Subcutaneous preadipocyte (primary cell): ENCODE measurements around the gene RBM34. TPM values are rescaled to one million over a fixed set of nuclear protein-coding genes. Genes with fewer than 3 reads are reported as not detected.
A peak's percentile ranks its signal among the peaks of the same experiment; 100 is the strongest.

Experiments used
- small RNA-seq: library from RNA; depleted of rRNA; stranded (forward); fragments of <200 nt; gene quantifications from one replicate; pipeline ENCODE3, GENCODE V24; 2012
- total RNA-seq: library from RNA; depleted of rRNA; stranded (reverse); fragments of >200 nt; gene quantifications from 2 replicates; pipeline ENCODE4 v1.2.3, GENCODE V29; 2012

RBM34 gene, protein sequence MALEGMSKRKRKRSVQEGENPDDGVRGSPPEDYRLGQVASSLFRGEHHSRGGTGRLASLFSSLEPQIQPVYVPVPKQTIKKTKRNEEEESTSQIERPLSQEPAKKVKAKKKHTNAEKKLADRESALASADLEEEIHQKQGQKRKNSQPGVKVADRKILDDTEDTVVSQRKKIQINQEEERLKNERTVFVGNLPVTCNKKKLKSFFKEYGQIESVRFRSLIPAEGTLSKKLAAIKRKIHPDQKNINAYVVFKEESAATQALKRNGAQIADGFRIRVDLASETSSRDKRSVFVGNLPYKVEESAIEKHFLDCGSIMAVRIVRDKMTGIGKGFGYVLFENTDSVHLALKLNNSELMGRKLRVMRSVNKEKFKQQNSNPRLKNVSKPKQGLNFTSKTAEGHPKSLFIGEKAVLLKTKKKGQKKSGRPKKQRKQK
- 41.4 and 41.5 TPM in 2 replicates for total RNA-seq

DNA sequence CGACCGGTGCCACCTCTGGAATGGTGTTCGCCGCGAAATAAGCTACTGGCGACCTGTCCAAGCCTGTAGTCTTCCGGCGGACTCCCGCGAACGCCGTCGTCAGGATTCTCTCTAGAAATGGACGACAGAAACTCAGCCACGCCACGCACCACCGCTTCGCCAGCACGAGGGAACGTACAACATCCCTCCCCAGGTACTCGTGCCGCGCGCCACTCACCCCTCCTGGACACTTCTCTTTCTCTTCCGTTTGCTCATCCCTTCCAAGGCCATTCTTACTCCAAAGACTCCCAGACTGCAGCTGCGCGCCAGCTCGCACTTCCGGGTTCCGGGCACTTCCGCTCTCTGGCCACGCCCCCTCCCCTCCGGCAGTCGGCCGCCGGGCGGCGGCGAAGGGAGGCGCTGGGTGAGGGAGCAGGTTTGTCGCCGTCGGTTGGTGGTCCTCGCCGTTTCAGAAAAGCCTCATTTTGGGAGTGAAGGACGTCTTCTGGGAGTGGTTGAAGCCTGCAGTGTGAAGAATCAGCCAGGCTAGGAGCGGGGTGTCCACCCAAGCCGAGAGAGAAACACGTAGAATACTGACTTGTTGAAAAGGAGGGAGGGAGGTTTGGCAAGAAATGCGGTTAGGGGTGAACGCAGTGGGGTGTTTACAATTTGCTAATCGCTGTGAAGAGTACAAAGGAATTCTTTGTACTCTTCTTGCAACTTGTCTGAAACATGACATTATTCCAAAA is at the start of gene RBM34:
Gene RBM34 (minus strand): TSS at position 294 of the 728 bp plus-strand sequence. CDS start 24 bp downstream, at position 270.

DNA sequence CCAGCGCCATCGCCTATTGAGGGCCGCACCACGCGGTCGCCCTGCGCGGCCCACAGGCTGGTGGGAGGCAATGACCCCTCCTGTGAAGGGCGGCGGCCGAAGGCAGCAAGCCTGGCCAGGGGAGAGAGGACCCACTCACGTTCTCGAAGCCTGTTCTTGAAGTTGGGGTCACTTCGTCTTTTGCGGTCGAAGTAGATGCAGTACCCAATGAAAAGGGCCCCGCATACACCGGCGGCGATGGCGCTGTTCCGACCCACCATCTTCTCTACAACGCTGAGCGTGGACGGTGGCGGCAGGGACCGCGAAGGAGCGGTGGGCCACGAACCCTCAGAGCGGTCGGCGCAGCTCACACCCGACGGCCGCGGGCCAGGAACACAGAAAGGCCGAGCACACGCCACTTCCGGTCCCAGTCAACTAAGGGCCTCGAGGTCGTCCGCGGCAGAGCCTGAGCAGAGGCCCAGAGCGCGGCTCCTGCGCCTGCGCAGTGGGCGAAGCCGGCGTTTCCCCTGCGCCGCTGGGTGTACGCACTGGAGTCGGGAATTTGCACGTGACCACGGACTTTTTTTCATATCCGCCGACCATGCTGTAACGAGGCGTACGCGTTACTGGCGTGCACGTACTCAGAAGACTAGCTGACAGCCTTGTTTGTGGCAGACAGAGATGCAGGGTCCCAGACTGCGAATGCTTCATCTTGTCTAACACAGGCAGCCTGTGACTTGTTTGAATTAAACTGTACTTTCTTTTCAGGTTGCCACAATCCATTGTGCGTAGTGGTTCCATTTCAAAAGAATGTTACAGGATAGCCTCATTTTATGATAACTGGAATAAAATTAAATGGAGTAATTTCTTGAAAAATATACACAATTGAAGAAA is 32.4 kb downstream of the RBM34 start, which contains the start of gene TOMM20:
Gene TOMM20 (minus strand): TSS at position 382 of the 873 bp plus-strand sequence. CDS start 122 bp downstream, at position 260.

Small RNA genes within 50 kb of the gene (small RNA-seq; reads per million reads assigned to genes)
- gene AL732292.1 (not detected), gene MIR4753 (0.60 reads per million, percentile 37 among the genes with 10 or more reads in this experiment), gene SNORA14B (129 reads per million, percentile 99 among the genes with 10 or more reads in this experiment)

Other genes with a start within 250 kb of the RBM34 start
- gene TOMM20, start 32.4 kb downstream of the RBM34 start, total RNA-seq, result 94.4 and 99.9 TPM in 2 replicates
- gene ARID4B, start 166.9 kb upstream of the RBM34 start, total RNA-seq, result 18.0 and 20.9 TPM in 2 replicates
- 13.3 and 15.1 TPM in 2 replicates for gene GGPS1, start 167.3 kb upstream of the RBM34 start, total RNA-seq
- 21.7 and 29.3 TPM in 2 replicates for gene TBCE, start 206.2 kb upstream of the RBM34 start, total RNA-seq